MM.1S (cell line): ENCODE data around the gene NEURL1.

ENCODE experiments used
- EZH2 ChIP-seq: fragments of 300-600 bp; sonication (generic); optimal IDR thresholded peaks from 2 replicates; pipeline ENCODE3; 2017; ENCODE audit warnings: low read depth, mild to moderate bottlenecking, antibody characterized with exemption, low read length, mixed read lengths
- EZH2phosphoT487 ChIP-seq: fragments of 300-600 bp; sonication (generic); IDR thresholded peaks from 2 replicates; pipeline ENCODE4 v1.6.1; 2018; ENCODE audit warnings: antibody characterized with exemption, low read length
- TF ChIP-seq, protein P1 (sequence below): fragments of 300-600 bp; sonication (generic); IDR thresholded peaks from 2 replicates; pipeline ENCODE4 v1.5.1; 2016; ENCODE audit warnings: antibody characterized with exemption, low read length, mixed read lengths

DNA sequence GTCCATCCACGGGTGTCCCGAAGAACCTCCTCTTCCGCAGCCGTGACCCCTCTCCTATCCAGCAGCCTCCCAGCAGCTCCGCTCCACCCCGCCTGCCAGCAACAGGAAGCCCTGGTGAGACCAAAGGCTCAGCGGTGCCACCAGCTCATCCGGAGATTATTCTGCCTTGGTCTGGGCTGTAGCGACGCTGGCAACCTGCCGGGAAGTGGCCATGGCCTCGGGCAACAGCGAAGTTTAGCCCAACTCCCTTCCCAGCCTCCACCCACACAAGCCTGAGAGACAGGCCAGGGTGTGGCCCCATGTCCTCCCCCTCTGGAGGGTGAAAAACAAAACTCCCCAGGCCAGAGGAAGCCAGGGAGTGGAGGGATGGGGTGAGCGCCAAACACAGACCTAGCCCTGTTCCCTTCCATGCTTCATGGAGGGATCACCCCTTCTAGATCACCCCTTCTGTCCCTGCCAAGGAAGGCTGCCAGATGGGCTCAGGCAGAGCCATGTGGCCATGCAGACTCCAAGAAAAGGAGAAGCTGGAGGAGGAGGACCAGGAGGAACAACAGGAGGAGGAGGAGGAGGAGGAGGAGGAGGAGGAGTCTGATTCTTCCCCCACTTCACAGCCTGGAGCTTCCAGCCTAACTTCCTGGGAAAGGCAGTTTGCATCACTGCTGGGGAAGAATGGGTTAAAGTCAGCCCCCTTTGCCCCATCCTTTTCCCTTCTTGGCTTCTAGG, 42.3 kb upstream of the NEURL1 start:
- TF ChIP-seq, protein P1, sequence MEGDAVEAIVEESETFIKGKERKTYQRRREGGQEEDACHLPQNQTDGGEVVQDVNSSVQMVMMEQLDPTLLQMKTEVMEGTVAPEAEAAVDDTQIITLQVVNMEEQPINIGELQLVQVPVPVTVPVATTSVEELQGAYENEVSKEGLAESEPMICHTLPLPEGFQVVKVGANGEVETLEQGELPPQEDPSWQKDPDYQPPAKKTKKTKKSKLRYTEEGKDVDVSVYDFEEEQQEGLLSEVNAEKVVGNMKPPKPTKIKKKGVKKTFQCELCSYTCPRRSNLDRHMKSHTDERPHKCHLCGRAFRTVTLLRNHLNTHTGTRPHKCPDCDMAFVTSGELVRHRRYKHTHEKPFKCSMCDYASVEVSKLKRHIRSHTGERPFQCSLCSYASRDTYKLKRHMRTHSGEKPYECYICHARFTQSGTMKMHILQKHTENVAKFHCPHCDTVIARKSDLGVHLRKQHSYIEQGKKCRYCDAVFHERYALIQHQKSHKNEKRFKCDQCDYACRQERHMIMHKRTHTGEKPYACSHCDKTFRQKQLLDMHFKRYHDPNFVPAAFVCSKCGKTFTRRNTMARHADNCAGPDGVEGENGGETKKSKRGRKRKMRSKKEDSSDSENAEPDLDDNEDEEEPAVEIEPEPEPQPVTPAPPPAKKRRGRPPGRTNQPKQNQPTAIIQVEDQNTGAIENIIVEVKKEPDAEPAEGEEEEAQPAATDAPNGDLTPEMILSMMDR, result no peak
- no peak for TF ChIP-seq EZH2
- no peak for TF ChIP-seq EZH2phosphoT487
